BLaER1 treated with 17β-estradiol and CSF1 and Interleukin-3, amounts not matched to agents 10 nM and 100 nM (cell line): Measurements from ENCODE around the gene ALG5.

Source experiments
- H3K27ac ChIP-seq, 11 experiments: shearing (Covaris generic); formaldehyde crosslinking; 2 replicates each; pipeline ENCODE4 v1.8.1; 2022
- H3K27me3 ChIP-seq, 11 experiments: shearing (Covaris generic); formaldehyde crosslinking; 2 replicates each; pipeline ENCODE4 v1.8.1; 2022
- H3K36me3 ChIP-seq, 11 experiments: shearing (Covaris generic); formaldehyde crosslinking; 2 replicates each; pipeline ENCODE4 v1.8.1; 2022
- H3K4me1 ChIP-seq, 10 experiments: shearing (Covaris generic); formaldehyde crosslinking; 2 replicates each; pipeline ENCODE4 v1.8.1; 2022
- H3K4me2 ChIP-seq, 11 experiments: shearing (Covaris generic); formaldehyde crosslinking; 2 replicates each; pipeline ENCODE4 v1.8.1; 2022
- H3K4me3 ChIP-seq, 10 experiments: shearing (Covaris generic); formaldehyde crosslinking; 2 replicates each; pipeline ENCODE4 v1.8.1; 2022
- H3K9ac ChIP-seq, 11 experiments: shearing (Covaris generic); formaldehyde crosslinking; 2 replicates each; pipeline ENCODE4 v1.8.1; 2022
- H3K9me3 ChIP-seq, 11 experiments: shearing (Covaris generic); formaldehyde crosslinking; replicated peaks in 1 of 11; 2 replicates each; pipeline ENCODE4 v1.8.1; 2022
- H4K20me1 ChIP-seq, 11 experiments: shearing (Covaris generic); formaldehyde crosslinking; 2 replicates each; pipeline ENCODE4 v1.8.1; 2022
- Cebpa-rat ChIP-seq, 11 experiments: shearing (Covaris generic); IDR thresholded peaks; 2 replicates each; pipeline ENCODE4 v1.8.1; 2022

Gene ALG5

GRCh38 chr13:36999054-36999714 lies at the start of gene ALG5:
ALG5 (minus strand) TSS chr13:36999340; CDS start chr13:36999300, 40 bp downstream.
- TF ChIP-seq Cebpa-rat (IDR thresholded peaks at IDR 0.05) = no peak
- H3K4me1 ChIP-seq = peaks cover 23 to 38% (median 28%) of the 10 kb centered on the region in 10 experiments
- H3K36me3 ChIP-seq = peaks cover 31 to 51% (median 36%) of the 10 kb centered on the region in 11 experiments
- H3K27me3 ChIP-seq = no peaks in the 10 kb centered on the region
- H3K4me3 ChIP-seq = peak within 1 kb of the TSS; percentile 78 to 98 (median 91)
- peaks cover 0 to 28% (median 0%) of the 10 kb centered on the region in 11 experiments; a peak in 3 of 22 replicates for H4K20me1 ChIP-seq
- peak within 1 kb of the TSS; percentile 94 to 99 (median 98) for H3K27ac ChIP-seq
- H3K9me3 ChIP-seq = no peaks in the 10 kb centered on the region
- peak within 1 kb of the TSS; percentile 77 to 98 (median 91) for H3K4me2 ChIP-seq
- H3K9ac ChIP-seq = peak within 1 kb of the TSS; percentile 95 to 99 (median 97)

GRCh38 chr13:37047846-37048245 lies 48.7 kb upstream of the ALG5 start:
- Histone ChIP-seq H3K4me3 (no peak overlapping the region), H3K9me3 (peaks cover 0 to 2% (median 0%) of the 10 kb centered on the region in 11 experiments; a peak in 3 of 22 replicates), H4K20me1 (peaks cover 0 to 80% (median 13%) of the 10 kb centered on the region in 11 experiments; a peak in 13 of 22 replicates), H3K4me2 (no peak overlapping the region), H3K4me1 (0 out of 20 replicates have a peak, but pooled peaks cover 0 to 4% (median 0%) of the 10 kb centered on the region in 10 experiments), H3K9ac (no peak overlapping the region), H3K27ac (no peak overlapping the region), H3K27me3 (no peaks in the 10 kb centered on the region), H3K36me3 (peaks cover 46 to 96% (median 78%) of the 10 kb centered on the region in 11 experiments)
- TF ChIP-seq Cebpa-rat (IDR thresholded peaks at IDR 0.05) = no peak

GRCh38 chr13:37047032-37047431 lies 47.9 kb upstream of the ALG5 start:
- H3K27me3 ChIP-seq = no peaks in the 10 kb centered on the region
- no peak overlapping the region for H3K4me3 ChIP-seq
- peaks cover 54 to 99% (median 86%) of the 10 kb centered on the region in 11 experiments for H3K36me3 ChIP-seq
- H3K4me1 ChIP-seq = 0 out of 20 replicates have a peak, but pooled peaks cover 0 to 4% (median 0%) of the 10 kb centered on the region in 10 experiments
- no peaks in the 10 kb centered on the region for H3K9me3 ChIP-seq
- peaks cover 0 to 72% (median 13%) of the 10 kb centered on the region in 11 experiments; a peak in 13 of 22 replicates for H4K20me1 ChIP-seq
- TF ChIP-seq Cebpa-rat (IDR thresholded peaks at IDR 0.05) = no peak
- H3K27ac ChIP-seq = no peak overlapping the region
- no peak overlapping the region for H3K4me2 ChIP-seq
- H3K9ac ChIP-seq = no peak overlapping the region

- Histone ChIP-seq H3K36me3 (peaks cover 58 to 100% (median 89%) of the 10 kb centered on the region in 11 experiments), H3K4me1 (0 out of 20 replicates have a peak, but pooled peaks cover 0 to 4% (median 0%) of the 10 kb centered on the region in 10 experiments), H3K4me2 (no peak overlapping the region), H3K9me3 (no peaks in the 10 kb centered on the region), H3K27me3 (no peaks in the 10 kb centered on the region), H4K20me1 (peaks cover 0 to 62% (median 12%) of the 10 kb centered on the region in 11 experiments; a peak in 12 of 22 replicates), H3K9ac (no peak overlapping the region), H3K27ac (no peak overlapping the region), H3K4me3 (no peak overlapping the region)
- TF ChIP-seq Cebpa-rat (IDR thresholded peaks at IDR 0.05) = no peak
Measured at GRCh38 chr13:37046062-37046461, 46.9 kb upstream of the ALG5 start.

- 0 out of 20 replicates have a peak, but pooled peaks cover 0 to 4% (median 0%) of the 10 kb centered on the region in 10 experiments for H3K4me1 ChIP-seq
- no peak overlapping the region for H3K27ac ChIP-seq
- H3K4me2 ChIP-seq = no peak overlapping the region
- H3K27me3 ChIP-seq = no peaks in the 10 kb centered on the region
- peaks cover 86 to 100% (median 97%) of the 10 kb centered on the region in 11 experiments for H3K36me3 ChIP-seq
- H4K20me1 ChIP-seq = peaks cover 0 to 23% (median 0%) of the 10 kb centered on the region in 11 experiments; a peak in 3 of 22 replicates
- H3K9me3 ChIP-seq = peaks cover 0 to 17% (median 12%) of the 10 kb centered on the region in 11 experiments; a peak in 18 of 22 replicates
- TF ChIP-seq Cebpa-rat (IDR thresholded peaks at IDR 0.05) = no peak
- H3K4me3 ChIP-seq = no peak overlapping the region
- H3K9ac ChIP-seq = no peak overlapping the region
Measured at GRCh38 chr13:37040789-37041188, 41.6 kb upstream of the ALG5 start.

GRCh38 chr13:37039896-37040295 lies 40.8 kb upstream of the ALG5 start:
- H3K27me3 ChIP-seq = no peaks in the 10 kb centered on the region
- H4K20me1 ChIP-seq = peaks cover 0 to 15% (median 0%) of the 10 kb centered on the region in 11 experiments; a peak in 3 of 22 replicates
- H3K9me3 ChIP-seq = peaks cover 0 to 25% (median 21%) of the 10 kb centered on the region in 11 experiments; a peak in 18 of 22 replicates
- peaks cover 90 to 100% (median 100%) of the 10 kb centered on the region in 11 experiments for H3K36me3 ChIP-seq
- TF ChIP-seq Cebpa-rat (IDR thresholded peaks at IDR 0.05) = no peak
- H3K4me2 ChIP-seq = no peak overlapping the region
- no peak overlapping the region for H3K4me3 ChIP-seq
- no peak overlapping the region for H3K9ac ChIP-seq
- H3K27ac ChIP-seq = no peak overlapping the region
- 0 out of 20 replicates have a peak, but pooled peaks cover 0 to 4% (median 0%) of the 10 kb centered on the region in 10 experiments for H3K4me1 ChIP-seq

GRCh38 chr13:37037241-37037640 lies 38.1 kb upstream of the ALG5 start:
- Histone ChIP-seq H3K9ac (no peak overlapping the region), H3K4me2 (no peak overlapping the region), H3K4me1 (no peaks in the 10 kb centered on the region), H4K20me1 (peaks cover 0 to 14% (median 0%) of the 10 kb centered on the region in 11 experiments; a peak in 3 of 22 replicates), H3K36me3 (peaks cover 94 to 100% (median 100%) of the 10 kb centered on the region in 11 experiments), H3K27me3 (no peaks in the 10 kb centered on the region), H3K9me3 (peaks cover 0 to 28% (median 23%) of the 10 kb centered on the region in 11 experiments; a peak in 18 of 22 replicates), H3K27ac (no peak overlapping the region), H3K4me3 (no peak overlapping the region)
- no peak for TF ChIP-seq Cebpa-rat (IDR thresholded peaks at IDR 0.05)

GRCh38 chr13:37029617-37030016 lies 30.5 kb upstream of the ALG5 start:
- no peak overlapping the region for H3K9ac ChIP-seq
- peaks cover 81 to 100% (median 91%) of the 10 kb centered on the region in 11 experiments for H3K36me3 ChIP-seq
- H4K20me1 ChIP-seq = peaks cover 0 to 3% (median 0%) of the 10 kb centered on the region in 11 experiments; a peak in 2 of 22 replicates
- no peak for TF ChIP-seq Cebpa-rat (IDR thresholded peaks at IDR 0.05)
- no peak overlapping the region for H3K4me3 ChIP-seq
- peaks cover 0 to 3% (median under 1%) of the 10 kb centered on the region in 11 experiments; a peak in 9 of 22 replicates for H3K9me3 ChIP-seq
- no peak overlapping the region for H3K27ac ChIP-seq
- H3K4me1 ChIP-seq = no peaks in the 10 kb centered on the region
- H3K27me3 ChIP-seq = no peaks in the 10 kb centered on the region
- no peak overlapping the region for H3K4me2 ChIP-seq

- H3K4me2 ChIP-seq = no peak overlapping the region
- H3K9ac ChIP-seq = no peak overlapping the region
- no peak overlapping the region for H3K4me3 ChIP-seq
- H3K36me3 ChIP-seq = peaks cover 78 to 100% (median 91%) of the 10 kb centered on the region in 11 experiments
- no peak for TF ChIP-seq Cebpa-rat (IDR thresholded peaks at IDR 0.05)
- peaks cover 0 to 3% (median 0%) of the 10 kb centered on the region in 11 experiments; a peak in 2 of 22 replicates for H4K20me1 ChIP-seq
- no peak overlapping the region for H3K27ac ChIP-seq
- no peaks in the 10 kb centered on the region for H3K27me3 ChIP-seq
- H3K9me3 ChIP-seq = no peaks in the 10 kb centered on the region
- H3K4me1 ChIP-seq = no peaks in the 10 kb centered on the region
Measured at GRCh38 chr13:37027639-37028038, 28.5 kb upstream of the ALG5 start.
